Panc1 (cell line): ENCODE measurements around the gene NOS1AP. TPM values are rescaled to one million over a fixed set of nuclear protein-coding genes. Genes with fewer than 3 reads are reported as not detected.

Experiments
- ATAC-seq: fragments of 200-7000 bp; cut with Tn5 transposase; 2 replicates; pipeline ENCODE4 v1.9.1; 2020; ENCODE audit warnings: mild to moderate bottlenecking, moderate library complexity
- BruUV-seq: library from RNA; stranded (reverse); fragments of 400-500 nt; replicated peaks from 2 replicates; lab custom pipeline; 2021; lab: Mats Ljungman, UMichigan
- CTCF ChIA-PET: fragments of 300-600 bp; sonication (Branson Sonifier 250); formaldehyde crosslinking; loops from one replicate; lab custom pipeline; 2022; ENCODE audit warnings: antibody characterized with exemption; lab: Charles Lee
- POLR2A ChIA-PET: fragments of 300-600 bp; sonication (Branson Sonifier 250); formaldehyde crosslinking; loops from one replicate; lab custom pipeline; 2022; ENCODE audit warnings: antibody characterized with exemption; lab: Charles Lee
- DNase-seq: peaks from one replicate; pipeline ENCODE4 v3.0.0-alpha.2; 2010; ENCODE audit warnings: low read depth, low spot score
- H3K27ac ChIP-seq: 2 replicates; pipeline ENCODE4 v1.5.1; 2011; ENCODE audit warnings: mild to moderate bottlenecking, low read length, inconsistent platforms
- H3K27me3 ChIP-seq: fragments of 200-500 bp; sonication (Bioruptor generic); 2 replicates; pipeline ENCODE4 v1.6.0; 2014; ENCODE audit warnings: low read length, inconsistent platforms; ENCODE audit not compliant: control insufficient read depth, insufficient read depth
- H3K36me3 ChIP-seq: fragments of 200-500 bp; sonication (Bioruptor generic); 2 replicates; pipeline ENCODE4 v1.5.1; 2014; ENCODE audit warnings: inconsistent platforms, mild to moderate bottlenecking, low read length, moderate library complexity; ENCODE audit not compliant: control insufficient read depth, insufficient read depth
- H3K4me1 ChIP-seq: 2 replicates; pipeline ENCODE4 v1.5.1; 2011; ENCODE audit warnings: inconsistent platforms, mild to moderate bottlenecking, low read length, moderate library complexity; ENCODE audit not compliant: control insufficient read depth, insufficient read depth
- H3K4me3 ChIP-seq, 2 experiments: 2 replicates each; pipeline ENCODE4 v1.5.1; 2011 to 2012; ENCODE audit warnings: low read depth in 2 of 2, low read length in 2 of 2, mild to moderate bottlenecking in 2 of 2, inconsistent platforms in 1 of 2, moderate library complexity in 1 of 2
- H3K9me3 ChIP-seq: fragments of 200-500 bp; sonication (Bioruptor generic); 2 replicates; pipeline ENCODE4 v1.5.1; 2014; ENCODE audit warnings: low read depth, mild to moderate bottlenecking, inconsistent platforms, low read length, moderate library complexity; ENCODE audit not compliant: control insufficient read depth, insufficient read depth
- CTCF ChIP-seq: fragments of 450-650 bp; IDR thresholded peaks from 2 replicates; pipeline ENCODE4 v1.5.1; 2017; ENCODE audit warnings: mild to moderate bottlenecking
- POLR2AphosphoS5 ChIP-seq: IDR thresholded peaks from 2 replicates; pipeline ENCODE4 v1.6.1; 2012; ENCODE audit warnings: mild to moderate bottlenecking, low read depth, low read length, moderate library complexity
- REST ChIP-seq, 2 experiments: IDR thresholded peaks; 2 replicates each; pipeline ENCODE4 v1.6.1; 2011 to 2012; ENCODE audit warnings: low read depth in 2 of 2, control low read depth in 1 of 2, low read length in 1 of 2, mild to moderate bottlenecking in 1 of 2, moderate library complexity in 1 of 2; ENCODE audit not compliant: insufficient read depth in 1 of 2
- SIN3A ChIP-seq: IDR thresholded peaks from 2 replicates; pipeline ENCODE4 v1.6.1; 2012; ENCODE audit warnings: low read depth, mild to moderate bottlenecking, low read length, moderate library complexity, borderline replicate concordance; ENCODE audit not compliant: insufficient read depth
- TCF7L2 ChIP-seq: IDR thresholded peaks from 2 replicates; pipeline ENCODE4 v1.6.1; 2011; ENCODE audit warnings: mild to moderate bottlenecking, low read depth, low read length, inconsistent platforms
- in situ Hi-C: cut with HindIII; loops from 2 replicates; pipeline ENCODE4 v1.10.0; 2016; ENCODE audit warnings: low sequenced_read_pairs, low pct_unique_long_range_greater_than_20kb
- intact Hi-C: fragments of 100-400 bp; cut with micrococcal nuclease; formaldehyde crosslinking; loops from one replicate; pipeline ENCODE4 v1.10.0; 2022; ENCODE audit not compliant: unreplicated experiment
- total RNA-seq: library from RNA; stranded (reverse); gene quantifications from one replicate; pipeline ENCODE4 v1.2.1, GENCODE V29; 2021; ENCODE audit not compliant: unreplicated experiment

NOS1AP gene
- total RNA-seq, 1 experiment from 2014 or later, result 27.9 TPM

GRCh38 chr1:162363823-162364222, 294.3 kb downstream of the NOS1AP start:
- intact Hi-C loops, result no loop called here
- no peak overlapping the region for H3K27ac ChIP-seq
- H3K9me3 ChIP-seq, result no peaks in the 10 kb centered on the region
- BruUV-seq, result no TSS peak
- no peaks in the 10 kb centered on the region for H3K27me3 ChIP-seq
- DNase-seq (no peak), ATAC-seq (no peak)
- in situ Hi-C loops, result no loop called here
- no peak overlapping the region for H3K4me3 ChIP-seq
- peaks cover 4% of the 10 kb centered on the region; the same call in 1 of the 2 replicates for H3K36me3 ChIP-seq
- H3K4me1 ChIP-seq, result no peaks in the 10 kb centered on the region
- ChIA-PET POLR2A (no interaction called here), CTCF (no interaction called here)
- TF ChIP-seq REST (IDR thresholded peaks at IDR 0.05; ENCODE audit: insufficient read depth in 1 of 2, low read depth in 2 of 2, low read length in 1 of 2), result no peak

- Histone ChIP-seq H3K36me3 (peaks cover 2% of the 10 kb centered on the region; the same call in 1 of the 2 replicates), H3K27me3 (no peaks in the 10 kb centered on the region), H3K9me3 (no peaks in the 10 kb centered on the region), H3K27ac (no peak overlapping the region), H3K4me3 (no peak overlapping the region), H3K4me1 (no peaks in the 10 kb centered on the region)
- DNase-seq (no peak), ATAC-seq (no peak)
- no TSS peak for BruUV-seq
- POLR2A ChIA-PET, result no interaction called here
- CTCF ChIA-PET, result no interaction called here
- intact Hi-C loops, result no loop called here
- in situ Hi-C loops, result no loop called here
- TF ChIP-seq REST (IDR thresholded peaks at IDR 0.05; ENCODE audit: insufficient read depth in 1 of 2, low read depth in 2 of 2, low read length in 1 of 2) (no peak), TCF7L2 (no peak)
Observed at GRCh38 chr1:162364498-162364897, 295.0 kb downstream of the NOS1AP start.

- DNase-seq (no peak), ATAC-seq (no peak)
- Histone ChIP-seq H3K4me1 (no peaks in the 10 kb centered on the region), H3K27me3 (no peaks in the 10 kb centered on the region), H3K4me3 (no peak overlapping the region), H3K36me3 (peaks cover 2% of the 10 kb centered on the region; the same call in 1 of the 2 replicates), H3K9me3 (no peaks in the 10 kb centered on the region), H3K27ac (no peak overlapping the region)
- intact Hi-C loops, result no loop called here
- in situ Hi-C loops, result no loop called here
- TF ChIP-seq REST (IDR thresholded peaks at IDR 0.05; ENCODE audit: insufficient read depth in 1 of 2, low read depth in 2 of 2, low read length in 1 of 2), result no peak
- no peak for TF ChIP-seq SIN3A
- TF ChIP-seq TCF7L2, result no peak
- TF ChIP-seq POLR2AphosphoS5, result no peak
- no peak for TF ChIP-seq CTCF
- ChIA-PET CTCF (no interaction called here), POLR2A (no interaction called here)
- BruUV-seq, result no TSS peak
Observed at GRCh38 chr1:162365284-162366020, 296.0 kb downstream of the NOS1AP start.
